GM21515 (cell line): ENCODE measurements around the gene GOLGA5.
A peak's percentile ranks its signal among the peaks of the same experiment; 100 is the strongest.
"Not testable (repeated sequence)": the region's sequence is repeated elsewhere in the genome, so short reads cannot be mapped to it uniquely, and the experiment has no call there.

Source experiments
- ATAC-seq: cut with Tn5 transposase; IDR thresholded peaks from one replicate; pipeline ENCODE4 v1.9.1; 2021; ENCODE audit not compliant: unreplicated experiment

The GOLGA5 gene

GRCh38 chr14:92793709-92794546 is at the start of gene GOLGA5:
GOLGA5 (plus strand) TSS chr14:92794305; CDS start chr14:92797438, 3,133 bp downstream.
- peak; percentile 97 for ATAC-seq

GRCh38 chr14:92747701-92748258 is 46.3 kb upstream of the GOLGA5 start:
- peak; percentile 10 for ATAC-seq

- peak; percentile 78 for ATAC-seq
Measured at GRCh38 chr14:92748259-92749016, 45.7 kb upstream of the GOLGA5 start, which contains the start of gene LGMN. LGMN (minus strand) TSS chr14:92748627; CDS start chr14:92732786, 15,841 bp downstream.

- ATAC-seq: not testable (repeated sequence)
Measured at GRCh38 chr14:92750222-92750728, 43.8 kb upstream of the GOLGA5 start.

GRCh38 chr14:92750994-92751400 is 43.1 kb upstream of the GOLGA5 start:
- ATAC-seq: peak; percentile 27

- ATAC-seq: no peak
Measured at GRCh38 chr14:92751819-92752218, 42.3 kb upstream of the GOLGA5 start.

- no peak for ATAC-seq
Measured at GRCh38 chr14:92753250-92753649, 40.9 kb upstream of the GOLGA5 start.

- ATAC-seq: no peak
Measured at GRCh38 chr14:92754966-92755365, 39.1 kb upstream of the GOLGA5 start.

GRCh38 chr14:92755495-92755894 is 38.6 kb upstream of the GOLGA5 start:
- no peak for ATAC-seq

- ATAC-seq: no peak
Measured at GRCh38 chr14:92756446-92756845, 37.7 kb upstream of the GOLGA5 start.

GRCh38 chr14:92759300-92759678 is 34.8 kb upstream of the GOLGA5 start:
- ATAC-seq: no peak

- ATAC-seq: no peak
Measured at GRCh38 chr14:92759679-92760523, 34.2 kb upstream of the GOLGA5 start.

- no peak for ATAC-seq
Measured at GRCh38 chr14:92760524-92760805, 33.6 kb upstream of the GOLGA5 start.

GRCh38 chr14:92763666-92764631 is 30.2 kb upstream of the GOLGA5 start:
- ATAC-seq: not testable (repeated sequence)

GRCh38 chr14:92768236-92768635 is 25.9 kb upstream of the GOLGA5 start:
- ATAC-seq: peak; percentile 91

GRCh38 chr14:92768795-92769194 is 25.3 kb upstream of the GOLGA5 start:
- ATAC-seq: peak; percentile 4

GRCh38 chr14:92770484-92770883 is 23.6 kb upstream of the GOLGA5 start:
- no peak for ATAC-seq

- no peak for ATAC-seq
Measured at GRCh38 chr14:92774572-92774971, 19.5 kb upstream of the GOLGA5 start.

GRCh38 chr14:92775292-92775691 is 18.8 kb upstream of the GOLGA5 start:
- peak; percentile 88 for ATAC-seq
